Sigmoid colon (tissue), 7 donors: ENCODE data around the gene MRC2. TPM values are rescaled to one million over a fixed set of nuclear protein-coding genes. Genes with fewer than 3 reads are reported as not detected.

Source experiments
- DNase-seq: peaks from one replicate; pipeline ENCODE4 v3.0.0-alpha.2; 2019
- H3K27ac ChIP-seq, 4 donors: fragments of 200-600 bp; sonication (generic); one replicate each; pipeline ENCODE4 v1.5.1; 2016 to 2019; ENCODE audit warnings: mild to moderate bottlenecking in 1 of 4
- H3K27me3 ChIP-seq, 3 donors: fragments of 200-600 bp; sonication (generic); one replicate each; pipeline ENCODE4 v1.5.1; 2019; ENCODE audit warnings: mild to moderate bottlenecking in 1 of 3
- H3K36me3 ChIP-seq, 4 donors: fragments of 200-600 bp; sonication (generic); one replicate each; pipeline ENCODE4 v1.5.1; 2016 to 2019
- H3K4me1 ChIP-seq, 4 donors: fragments of 200-600 bp; sonication (generic); one replicate each; pipeline ENCODE4 v1.5.1; 2017 to 2019
- H3K4me3 ChIP-seq, 4 donors: fragments of 200-600 bp; sonication (generic); one replicate each; pipeline ENCODE4 v1.5.1; 2017 to 2019; ENCODE audit warnings: mild to moderate bottlenecking in 2 of 4, moderate library complexity in 1 of 4
- H3K9me3 ChIP-seq, 4 donors: fragments of 200-600 bp in 3 of 4; sonication (generic) in 3 of 4; one replicate each; pipeline versions ENCODE4 v1.5.1 to v1.6.1; 2013 to 2019
- CTCF ChIP-seq, 4 experiments: fragments of 450-650 bp in 3 of 4; fragments of 200-600 bp in 1 of 4; IDR thresholded peaks; one replicate each; pipeline ENCODE4 v1.5.1; 2016 to 2019; ENCODE audit warnings: antibody characterized with exemption in 4 of 4, mild to moderate bottlenecking in 3 of 4, moderate library complexity in 2 of 4
- EP300 ChIP-seq, 4 donors: sonication (generic); formaldehyde crosslinking; IDR thresholded peaks; one replicate each; pipeline ENCODE4 v1.6.1; 2017; ENCODE audit warnings: antibody characterized with exemption in 4 of 4
- POLR2A ChIP-seq, 2 donors: fragments of 450-650 bp; IDR thresholded peaks; one replicate each; pipeline ENCODE4 v1.6.1; 2016; ENCODE audit warnings: antibody characterized with exemption in 2 of 2, mild to moderate bottlenecking in 2 of 2, moderate library complexity in 2 of 2
- POLR2AphosphoS5 ChIP-seq, 4 donors: sonication (generic); formaldehyde crosslinking; IDR thresholded peaks; one replicate each; pipeline ENCODE4 v1.6.1; 2017; ENCODE audit warnings: antibody characterized with exemption in 4 of 4
- WGBS, 2 donors: extraction: QIAGEN DNeasy Blood & Tissue Kit; methylation state at CpG; one replicate each; pipeline ENCODE4 v1.1.7; 2013; 5-methylcytosine and 5-hydroxymethylcytosine counted together
- intact Hi-C: fragments of 100-400 bp; cut with DNase I; formaldehyde crosslinking; loops from one replicate; pipeline ENCODE4 v1.15.1; 2023
- polyA plus RNA-seq, 3 donors: library from polyadenylated mRNA; stranded (reverse); fragments of 200-250 nt; gene quantifications; one replicate each; pipeline ENCODE4 v1.2.3, GENCODE V29; 2013
- total RNA-seq, 4 donors: library from RNA; depleted of rRNA; stranded (reverse); fragments of >200 nt; gene quantifications; one replicate each; pipeline ENCODE4 v1.1.0, GENCODE V29; 2016
- donor health status: healthy with polysubstance abuse.
- donor health status: Bipolar disorder and iron deficiency.
- donor health status: healthy.

Gene MRC2
- total RNA-seq (10 to 100 TPM; 19.6 to 94.4 (median 29.1) TPM), polyA plus RNA-seq (1 to 10 TPM; 2.5 to 6.9 (median 3.0) TPM)

GRCh38 chr17:62627219-62627903 lies at the start of gene MRC2:
MRC2 (plus strand) TSS chr17:62627670; CDS start chr17:62627803, 133 bp downstream.
- no peaks in the 10 kb centered on the region for H3K9me3 ChIP-seq
- peaks cover 8 to 35% (median 30%) of the 10 kb centered on the region in 3 donors for H3K27me3 ChIP-seq
- no peaks in the 10 kb centered on the region for H3K36me3 ChIP-seq
- DNase-seq, result peak; percentile 86
- H3K4me3 ChIP-seq, result peak within 1 kb of the TSS; percentile 26 to 57 (median 51)
- peaks cover 0 to 34% (median 20%) of the 10 kb centered on the region in 4 donors for H3K4me1 ChIP-seq
- TF ChIP-seq POLR2AphosphoS5 (IDR thresholded peaks at IDR 0.05) (peak; percentile 4 to 33 (median 20)), POLR2A (IDR thresholded peaks at IDR 0.05) (no peak), CTCF (IDR thresholded peaks at IDR 0.05) (no peak), EP300 (IDR thresholded peaks at IDR 0.05) (no peak)
- peak within 1 kb of the TSS; percentile 66 to 88 (median 79) for H3K27ac ChIP-seq
- intact Hi-C loops, result no loop called here
- 1% methylated on average over 68 of the region's 68 CpGs for WGBS, 2 donors

- H3K36me3 ChIP-seq, result peaks cover 5 to 87% (median 16%) of the 10 kb centered on the region in 4 donors
- WGBS, 2 donors, result 87 to 89% methylated on average over 2 of the region's 2 CpGs
These were observed 48.5 kb upstream of the MRC2 start for GRCh38 chr17:62578757-62579487.

GRCh38 chr17:62580947-62581346 lies 46.5 kb upstream of the MRC2 start:
- no peaks in the 10 kb centered on the region for H3K4me1 ChIP-seq
- no peaks in the 10 kb centered on the region for H3K27me3 ChIP-seq
- no peak for TF ChIP-seq EP300 (IDR thresholded peaks at IDR 0.05)
- no peak for TF ChIP-seq POLR2AphosphoS5 (IDR thresholded peaks at IDR 0.05)
- no peak for TF ChIP-seq POLR2A (IDR thresholded peaks at IDR 0.05)
- TF ChIP-seq CTCF (IDR thresholded peaks at IDR 0.05), result no peak
- WGBS, 2 donors, result 92 to 97% methylated on average over 2 of the region's 2 CpGs
- DNase-seq, result no peak
- no peaks in the 10 kb centered on the region for H3K9me3 ChIP-seq
- H3K36me3 ChIP-seq, result peaks cover 0 to 82% (median 14%) of the 10 kb centered on the region in 4 donors
- no peak overlapping the region for H3K27ac ChIP-seq
- intact Hi-C loops, result no loop called here
- H3K4me3 ChIP-seq, result no peak overlapping the region

More at GRCh38 chr17:62578757-62579487, 48.5 kb upstream of the MRC2 start:
- Histone ChIP-seq H3K9me3 (no peaks in the 10 kb centered on the region), H3K27ac (no peak overlapping the region), H3K4me1 (no peaks in the 10 kb centered on the region), H3K27me3 (no peaks in the 10 kb centered on the region), H3K4me3 (no peak overlapping the region)
- TF ChIP-seq EP300 (IDR thresholded peaks at IDR 0.05), result no peak
- no peak for TF ChIP-seq CTCF (IDR thresholded peaks at IDR 0.05)
- no peak for TF ChIP-seq POLR2AphosphoS5 (IDR thresholded peaks at IDR 0.05)
- TF ChIP-seq POLR2A (IDR thresholded peaks at IDR 0.05), result no peak
- intact Hi-C loops, result no loop called here
- DNase-seq, result no peak

- H3K27ac ChIP-seq, result no peak overlapping the region
- DNase-seq, result no peak
- H3K9me3 ChIP-seq, result no peaks in the 10 kb centered on the region
- TF ChIP-seq CTCF (IDR thresholded peaks at IDR 0.05), result no peak
- no peak for TF ChIP-seq POLR2AphosphoS5 (IDR thresholded peaks at IDR 0.05)
- TF ChIP-seq EP300 (IDR thresholded peaks at IDR 0.05), result no peak
- no peak for TF ChIP-seq POLR2A (IDR thresholded peaks at IDR 0.05)
- H3K36me3 ChIP-seq, result peaks cover 0 to 82% (median 14%) of the 10 kb centered on the region in 4 donors
- no peaks in the 10 kb centered on the region for H3K4me1 ChIP-seq
- H3K4me3 ChIP-seq, result no peak overlapping the region
- 76 to 88% methylated on average over 1 of the region's 1 CpG for WGBS, 2 donors
- no peaks in the 10 kb centered on the region for H3K27me3 ChIP-seq
- intact Hi-C loops, result no loop called here
These were observed 45.7 kb upstream of the MRC2 start for GRCh38 chr17:62581764-62582163.
